NAMALWA (cell line): Measurements from ENCODE around the gene KLHL30.

Experiments
- DNase-seq: peaks from one replicate; pipeline ENCODE4 v3.0.0-alpha.2; 2015; ENCODE audit warnings: low spot score

The KLHL30 gene

GRCh38 chr2:238149841-238150572 lies 11.5 kb downstream of the KLHL30 start:
- no peak for DNase-seq

DNA sequence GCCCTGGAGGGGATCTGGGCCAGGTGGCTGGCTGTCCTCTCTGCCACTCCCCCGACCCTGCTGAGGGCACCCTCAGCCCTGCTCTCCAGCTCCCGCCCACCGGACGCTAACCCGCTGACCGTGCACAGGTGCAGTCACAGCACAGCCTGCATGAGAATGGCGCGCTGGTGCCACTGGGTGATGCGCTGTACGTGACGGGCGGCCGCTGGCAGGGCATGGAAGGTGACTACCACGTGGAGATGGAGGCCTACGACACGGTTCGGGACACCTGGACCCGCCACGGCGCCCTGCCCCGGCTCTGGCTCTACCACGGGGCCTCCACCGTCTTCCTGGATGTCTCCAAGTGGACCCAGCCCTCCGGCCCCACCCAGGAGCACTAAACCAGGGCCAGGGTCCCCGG lies 12.2 kb downstream of the KLHL30 start:
- DNase-seq: no peak

DNA sequence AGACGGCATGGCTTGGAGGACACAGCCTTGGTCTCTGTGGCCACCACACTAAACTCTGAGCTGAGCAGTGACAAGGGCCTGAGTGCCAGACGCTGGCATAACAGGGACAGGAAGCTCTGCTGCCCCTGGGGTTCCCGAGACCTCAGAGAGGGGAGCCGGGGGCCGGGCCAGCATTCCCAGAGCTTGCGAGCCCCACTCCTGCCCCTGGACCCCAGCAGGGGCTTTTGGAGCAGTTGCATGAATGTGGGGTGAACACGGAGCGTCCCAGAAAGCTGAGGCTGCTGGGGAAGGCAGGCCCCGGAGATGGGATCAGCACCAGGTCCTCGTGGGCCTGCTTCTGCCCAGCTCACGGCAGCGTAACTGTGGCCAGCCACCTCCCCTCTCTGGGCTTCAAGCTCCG lies 12.7 kb downstream of the KLHL30 start:
- DNase-seq: no peak

DNA sequence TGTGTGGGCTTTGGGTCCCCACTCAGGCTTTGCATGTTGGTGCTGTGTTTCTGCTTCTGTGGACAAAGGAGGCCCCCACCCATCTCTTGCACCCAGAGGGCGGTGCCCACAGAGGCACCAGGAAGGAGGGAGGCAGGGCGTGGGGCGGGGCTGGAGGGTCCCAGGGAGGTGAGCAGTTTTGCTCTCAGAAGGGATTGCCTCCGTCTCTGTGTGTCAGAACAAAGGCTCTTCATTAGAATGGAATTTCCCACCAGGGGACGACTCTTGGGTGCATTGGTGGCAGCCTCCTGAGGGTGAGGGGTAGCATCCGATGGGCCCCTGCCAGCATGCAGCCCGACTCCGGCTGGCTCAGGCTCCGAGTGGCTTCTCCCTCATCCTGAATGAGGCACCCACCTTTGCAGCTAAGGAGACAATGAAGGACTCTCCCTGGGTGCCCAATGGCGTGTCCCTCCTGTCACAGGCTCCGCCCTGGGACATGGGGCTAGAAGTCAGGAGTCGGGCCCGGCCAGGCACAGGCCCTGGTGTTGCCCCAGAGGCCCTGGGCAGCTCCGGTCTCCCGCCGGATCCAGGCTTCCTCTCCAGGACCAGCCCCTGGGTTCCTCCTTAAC lies 13.3 kb downstream of the KLHL30 start:
- no peak for DNase-seq

- no peak for DNase-seq
Measured at GRCh38 chr2:238152771-238153688, 14.6 kb downstream of the KLHL30 start.

DNA sequence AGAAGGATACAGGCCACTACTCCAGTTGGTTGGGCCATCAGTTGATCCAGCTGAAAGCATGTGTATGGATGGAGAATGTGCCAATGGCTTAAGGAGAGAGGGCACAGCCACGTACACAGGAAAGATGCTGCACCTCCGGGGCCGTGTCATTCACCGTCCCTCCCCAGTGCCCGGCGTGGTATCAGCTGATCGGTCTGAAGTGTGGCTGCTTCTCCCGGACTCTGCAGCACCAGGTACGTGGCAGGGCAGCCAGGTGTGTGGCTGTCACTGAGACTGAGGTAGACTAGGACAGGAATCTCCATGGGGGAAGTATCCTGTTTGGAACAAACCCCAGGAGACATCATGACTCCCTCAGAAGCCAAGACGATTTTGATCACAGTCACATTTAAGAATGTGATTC lies 16.1 kb downstream of the KLHL30 start:
- DNase-seq: no peak

GRCh38 chr2:238155051-238155760 lies 16.7 kb downstream of the KLHL30 start:
- DNase-seq: no peak

GRCh38 chr2:238155761-238156694 lies 17.6 kb downstream of the KLHL30 start:
- DNase-seq: no peak

DNA sequence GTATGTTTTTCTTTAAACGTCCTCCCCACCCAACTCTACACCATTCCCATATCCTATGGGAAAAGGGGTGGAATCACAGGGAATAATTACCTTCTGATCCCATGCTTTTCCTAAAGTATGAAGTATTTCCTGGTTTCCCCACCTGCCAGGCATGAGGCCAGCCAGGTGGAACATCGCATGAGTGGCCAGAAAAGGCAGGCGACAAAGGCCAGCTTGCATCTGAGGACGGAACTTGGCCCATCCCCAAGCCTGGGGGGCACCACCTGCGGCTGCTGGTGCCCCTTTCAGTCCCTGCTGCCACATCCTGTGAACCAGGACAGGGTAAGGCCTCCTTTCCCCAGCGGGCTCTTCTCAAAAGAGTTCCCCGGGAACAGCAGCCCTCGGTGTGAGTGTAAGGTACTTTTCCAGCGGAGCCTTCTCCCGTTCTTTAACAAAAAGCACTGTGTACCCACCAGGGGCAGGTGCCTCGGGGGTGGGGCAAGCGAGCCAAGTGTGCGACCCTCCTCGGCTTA lies 19.1 kb downstream of the KLHL30 start:
- DNase-seq: no peak

DNA sequence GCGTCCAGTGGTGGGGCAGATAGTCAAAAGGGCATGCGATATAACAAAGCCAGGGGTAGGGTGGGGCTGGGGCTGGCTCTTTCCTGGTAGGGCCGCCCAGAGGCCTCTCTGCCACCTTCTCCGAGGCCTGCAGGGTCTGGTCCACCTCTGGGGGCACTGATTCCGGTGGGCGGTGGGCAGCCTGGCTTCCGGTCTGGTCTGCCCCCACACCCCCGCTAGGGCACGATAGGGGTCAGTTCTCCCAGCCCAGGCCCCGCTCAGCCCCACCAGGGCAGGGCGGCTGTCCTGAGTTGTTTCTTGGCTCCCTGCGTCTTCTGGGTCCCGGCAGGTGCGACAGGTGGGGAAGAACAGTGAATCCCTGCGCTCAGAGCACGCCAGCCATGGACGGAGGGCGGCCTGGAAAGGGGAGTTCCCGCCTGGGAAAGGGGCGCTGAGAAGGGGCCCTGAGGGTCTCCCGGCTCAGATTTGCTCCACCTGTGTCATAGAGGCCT lies 19.6 kb downstream of the KLHL30 start:
- DNase-seq: no peak

DNA sequence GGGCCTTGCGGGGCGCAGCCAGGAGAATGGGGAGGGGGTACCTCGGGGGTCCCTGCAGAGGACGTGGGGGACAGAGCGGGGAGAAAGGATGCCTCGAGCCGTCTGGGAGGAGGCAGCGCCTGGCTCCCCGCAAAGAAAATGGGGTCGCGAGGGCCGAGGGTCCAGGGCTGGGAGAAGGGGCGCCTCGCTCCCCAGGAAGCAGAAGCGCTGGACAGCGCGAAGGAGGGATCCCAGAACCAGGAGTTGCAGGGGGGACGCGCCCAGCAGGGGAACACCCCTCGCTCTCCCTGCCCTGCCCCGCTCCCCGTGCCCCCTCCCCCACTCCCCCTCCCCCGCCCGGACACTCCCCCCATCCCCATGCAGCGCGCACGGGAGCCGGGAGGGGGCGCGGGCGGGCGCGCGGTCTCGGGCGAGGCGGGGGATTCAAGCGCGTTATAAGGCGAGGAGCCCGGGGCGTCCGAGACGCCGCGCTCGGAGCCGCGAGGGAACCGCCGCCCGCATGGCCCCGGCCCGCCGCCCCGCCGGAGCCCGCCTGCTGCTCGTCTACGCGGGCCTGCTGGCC lies 20.1 kb downstream of the KLHL30 start, which contains the start of gene ERFE:
Gene ERFE (plus strand): TSS at position 462 of the 562 bp plus-strand sequence. CDS start 38 bp downstream, at position 500.
- peak; percentile 68 for DNase-seq

- DNase-seq: peak; percentile 45
Measured at GRCh38 chr2:238159071-238159539, 20.6 kb downstream of the KLHL30 start.

- no peak for DNase-seq
Measured at GRCh38 chr2:238159661-238160205, 21.3 kb downstream of the KLHL30 start.

DNA sequence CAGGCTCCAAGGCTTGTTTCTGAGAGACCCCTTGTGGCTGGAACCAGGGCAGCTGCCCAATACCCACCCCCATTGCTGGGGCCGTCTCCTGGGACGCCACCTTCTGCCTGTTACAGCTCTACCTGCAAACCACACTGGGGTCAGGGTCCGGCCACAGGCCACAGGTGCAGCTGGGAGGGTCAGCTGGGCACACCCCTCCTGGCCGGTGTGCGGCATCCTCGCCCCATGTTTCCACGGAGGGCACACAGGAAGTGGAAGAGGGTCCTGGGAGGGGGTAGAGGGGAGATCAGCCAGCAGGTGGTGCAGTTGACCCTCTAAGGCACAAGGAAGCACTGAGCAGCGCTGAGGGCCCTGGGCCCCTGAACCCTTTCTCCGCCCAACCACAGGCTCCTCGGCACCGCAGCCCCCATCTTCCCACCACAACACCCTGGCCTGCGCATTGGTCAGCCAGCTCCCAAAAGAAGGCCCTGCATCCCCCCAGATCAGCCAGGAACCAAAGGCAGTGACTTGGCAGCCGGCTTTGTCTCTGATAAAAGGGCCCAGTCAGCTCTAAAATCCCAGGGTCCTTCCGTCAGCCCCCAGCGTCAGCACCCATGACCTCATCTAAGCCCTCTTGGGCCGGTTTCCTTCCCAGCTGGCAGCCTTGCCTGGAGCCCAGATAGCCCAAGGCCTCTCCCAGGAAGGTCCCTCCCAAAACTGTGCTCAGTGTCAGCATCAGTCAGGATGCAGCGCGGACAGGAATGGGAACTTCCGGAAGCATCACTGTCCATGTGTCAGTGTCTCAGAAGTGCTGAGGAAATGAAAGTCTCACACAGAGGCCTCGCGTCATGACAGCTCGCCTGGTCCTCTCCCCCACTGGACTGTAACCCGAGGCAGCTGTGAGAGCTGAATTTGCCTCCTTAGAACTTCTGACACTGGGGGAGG lies 22.0 kb downstream of the KLHL30 start:
- peak; percentile 66 for DNase-seq

DNA sequence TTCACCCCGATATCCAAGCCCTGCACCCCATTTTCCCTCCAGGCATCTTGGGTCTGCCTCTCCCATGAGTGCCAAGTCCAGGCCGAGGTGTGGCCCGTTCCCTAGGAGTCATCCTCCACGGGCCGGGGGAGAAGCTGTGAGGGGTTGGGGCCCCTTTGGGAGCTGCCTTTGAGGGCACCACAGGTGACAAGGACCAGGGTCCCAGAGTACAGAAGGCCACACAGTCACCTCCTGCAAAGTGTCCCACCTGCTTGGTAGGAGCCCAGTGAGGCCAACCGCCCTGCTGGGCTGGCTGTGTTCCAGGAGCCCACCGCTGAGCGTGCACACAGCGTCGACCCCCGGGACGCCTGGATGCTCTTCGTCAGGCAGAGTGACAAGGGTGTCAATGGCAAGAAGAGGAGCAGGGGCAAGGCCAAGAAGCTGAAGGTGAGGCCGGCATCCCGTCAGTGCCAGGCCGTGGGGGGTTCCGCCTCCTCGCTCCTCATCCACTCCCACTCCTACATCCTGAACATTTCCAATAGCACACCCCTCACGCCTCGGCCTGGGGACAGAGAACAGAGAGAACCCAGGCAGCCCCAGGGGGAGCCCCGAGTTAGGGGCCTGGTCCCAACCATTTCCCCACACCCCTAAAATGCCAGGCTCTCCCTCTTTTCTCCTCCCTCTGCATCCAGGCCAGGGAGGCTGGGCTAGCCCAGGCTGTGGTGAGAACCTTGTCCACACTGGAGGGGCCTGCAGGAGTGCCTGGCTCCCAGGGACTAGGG lies 23.0 kb downstream of the KLHL30 start:
- no peak for DNase-seq

DNA sequence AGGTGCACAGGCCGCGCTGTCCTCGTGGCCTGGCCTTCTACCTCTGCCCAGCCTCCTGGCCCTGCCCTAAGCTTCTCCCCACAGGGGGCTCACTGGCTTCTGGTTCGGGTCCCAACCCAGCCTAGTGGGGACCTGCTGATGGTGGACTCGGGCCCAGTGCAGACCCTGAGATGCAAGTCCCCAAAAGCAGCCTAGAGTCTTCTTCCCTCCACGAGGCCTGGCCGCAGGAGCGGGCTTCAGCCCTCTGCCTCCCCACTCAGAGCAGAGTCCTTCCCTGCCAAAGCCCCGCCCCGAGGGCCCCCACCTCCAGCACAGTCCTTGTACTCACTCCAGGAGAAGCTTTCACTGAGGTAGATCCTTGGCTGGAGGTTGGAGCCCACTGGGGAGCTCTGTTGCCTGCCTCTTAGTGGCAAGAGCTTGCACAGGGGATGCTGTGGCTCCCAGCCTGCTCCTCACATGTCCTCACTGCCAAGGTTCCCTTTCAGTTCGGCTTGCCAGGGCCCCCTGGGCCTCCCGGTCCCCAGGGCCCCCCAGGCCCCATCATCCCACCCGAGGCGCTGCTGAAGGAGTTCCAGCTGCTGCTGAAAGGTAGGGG lies 23.9 kb downstream of the KLHL30 start:
- DNase-seq: no peak

GRCh38 chr2:238162846-238163441 lies 24.5 kb downstream of the KLHL30 start:
- no peak for DNase-seq
